Lower leg skin (tissue), 3 donors: Measurements from ENCODE around the gene LRTM2.

Experiments
- CTCF ChIP-seq, 3 donors: fragments of 450-650 bp; IDR thresholded peaks; one replicate each; pipeline ENCODE4 v1.5.1; 2016; ENCODE audit warnings: antibody characterized with exemption in 3 of 3, mild to moderate bottlenecking in 3 of 3, moderate library complexity in 2 of 3
- POLR2A ChIP-seq, 2 donors: fragments of 450-650 bp; IDR thresholded peaks; one replicate each; pipeline ENCODE4 v1.6.1; 2016 to 2017; ENCODE audit warnings: antibody characterized with exemption in 2 of 2, mild to moderate bottlenecking in 1 of 2, moderate library complexity in 1 of 2

DNA sequence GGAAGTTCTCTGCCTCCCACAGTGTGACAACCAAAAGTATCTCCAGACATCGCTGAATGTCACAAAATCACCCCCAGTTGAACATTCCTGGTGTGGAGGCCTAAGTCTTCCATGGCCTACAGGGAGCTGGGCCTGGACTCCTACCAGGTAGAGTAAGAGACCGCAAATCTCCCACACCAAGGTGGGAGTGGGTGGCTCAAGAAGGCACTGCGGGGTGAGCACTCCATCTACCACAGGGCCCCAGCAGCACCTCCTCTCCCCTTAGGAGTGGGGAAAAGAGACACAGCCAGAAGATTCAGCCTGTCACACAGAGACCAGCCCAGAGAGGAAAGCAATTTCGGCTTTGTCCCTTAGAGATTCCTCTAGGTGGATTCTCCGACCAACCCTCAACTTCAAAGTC lies 25.5 kb downstream of the LRTM2 start:
- TF ChIP-seq CTCF (IDR thresholded peaks at IDR 0.05): no peak
- TF ChIP-seq POLR2A (IDR thresholded peaks at IDR 0.05): no peak
